Stimulated activated CD8-positive, alpha-beta memory T cell treated with anti-CD3 and anti-CD28 coated beads, Interleukin-12 subunit alpha, Interleukin-12 subunit beta, amount 100 ng/mL, for 1 hour (primary cell): ENCODE results near the gene CD14.
"Not testable (repeated sequence)": the region's sequence is repeated elsewhere in the genome, so short reads cannot be mapped to it uniquely, and the experiment has no call there.

Experiments
- DNase-seq: peaks from one replicate; pipeline ENCODE4 v3.0.0-alpha.2; 2020; ENCODE audit warnings: low read depth

CD14 gene

GRCh38 chr5:140633021-140633471 lies at the start of gene CD14:
CD14 (minus strand) TSS chr5:140633175; CDS start chr5:140633071, 104 bp downstream.
- no peak for DNase-seq

GRCh38 chr5:140678993-140679392 lies 46.0 kb upstream of the CD14 start:
- no peak for DNase-seq

DNA sequence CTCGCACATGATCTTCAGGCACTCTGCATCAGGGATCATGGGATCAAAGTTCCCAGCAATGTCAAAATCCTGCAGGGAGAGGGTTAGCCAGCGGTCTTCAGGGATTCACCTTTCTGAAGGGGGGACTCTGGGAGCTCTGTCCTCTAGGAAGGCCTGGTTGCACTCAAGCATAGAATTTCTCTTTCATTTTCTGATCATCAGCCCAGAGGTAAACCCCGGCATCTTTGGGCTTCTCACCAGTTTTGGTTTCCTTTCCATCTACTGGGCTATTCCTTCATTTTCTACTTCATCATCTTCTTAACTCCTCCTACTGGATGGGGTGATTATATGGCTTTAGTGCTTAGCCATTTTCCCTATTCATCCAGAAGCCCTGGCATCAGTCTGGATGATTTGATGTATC lies 45.0 kb upstream of the CD14 start:
- DNase-seq, result no peak

GRCh38 chr5:140674629-140675028 lies 41.7 kb upstream of the CD14 start:
- no peak for DNase-seq

- DNase-seq, result no peak
Measured at GRCh38 chr5:140674211-140674610, 41.2 kb upstream of the CD14 start.

GRCh38 chr5:140673187-140673976 lies 40.4 kb upstream of the CD14 start, which contains the start of gene DND1:
DND1 (minus strand) TSS chr5:140673576; CDS start chr5:140673542, 34 bp downstream.
- DNase-seq, result no peak

DNA sequence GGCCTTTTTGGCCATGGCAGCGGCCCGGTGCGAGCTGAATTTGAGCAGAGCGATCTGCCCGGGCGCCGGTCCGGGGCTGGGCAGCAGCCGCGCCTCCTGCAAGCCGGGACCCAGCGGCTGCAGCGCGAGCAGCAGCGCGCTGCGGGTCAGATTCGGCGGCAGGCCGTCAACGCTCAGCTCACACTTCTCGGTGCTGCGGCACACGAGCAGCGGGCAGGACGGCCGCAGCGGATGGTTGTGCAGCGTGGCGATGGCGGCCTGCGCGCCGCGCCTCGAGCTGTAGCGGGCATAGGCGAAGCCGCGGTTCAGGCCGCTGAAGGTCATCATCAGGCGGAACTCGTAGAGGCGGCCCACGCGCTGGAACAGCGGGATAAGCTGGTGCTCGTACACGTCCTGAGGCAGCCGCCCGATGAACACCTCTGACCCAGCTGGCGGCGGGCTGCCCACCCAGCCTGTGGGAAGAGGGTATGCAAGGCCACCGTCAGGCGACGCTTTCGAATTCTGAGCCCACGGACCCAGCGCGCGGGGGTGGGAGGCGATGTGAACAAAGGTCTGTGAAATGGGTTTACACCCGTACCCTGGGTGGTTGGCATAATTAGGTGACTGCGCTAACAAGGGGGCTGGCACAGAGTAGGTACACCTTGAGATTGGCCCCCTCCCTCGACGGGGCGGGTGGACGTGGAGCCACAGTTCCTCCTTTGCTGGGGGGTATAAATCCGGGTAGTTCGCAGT lies 39.6 kb upstream of the CD14 start:
- DNase-seq, result no peak

- no peak for DNase-seq
Measured at GRCh38 chr5:140671472-140672125, 38.6 kb upstream of the CD14 start.

DNA sequence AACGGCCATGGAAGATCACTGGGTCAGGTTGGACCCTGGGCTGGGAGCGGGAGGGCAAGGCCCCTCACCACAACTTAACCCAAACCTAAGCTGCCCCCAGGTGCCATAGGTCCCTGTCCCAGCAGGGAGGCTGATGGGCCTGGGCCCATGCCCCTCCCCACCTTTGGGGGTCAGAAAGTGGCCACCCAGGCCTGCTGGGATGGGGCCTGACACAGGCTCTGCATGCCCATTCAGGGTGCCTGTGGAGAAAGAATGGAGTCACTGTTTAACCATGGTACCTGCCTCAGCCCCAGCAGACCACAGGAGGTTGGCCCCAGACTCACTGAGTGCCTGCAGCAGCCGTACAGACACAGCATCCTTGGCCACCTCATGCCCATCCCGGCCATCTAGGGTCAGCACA lies 38.1 kb upstream of the CD14 start:
- not testable (repeated sequence) for DNase-seq

GRCh38 chr5:140664359-140665119 lies 31.6 kb upstream of the CD14 start, which contains the start of gene WDR55:
WDR55 (plus strand) TSS chr5:140664904; CDS start chr5:140664913, 9 bp downstream.
- peak; percentile 94 for DNase-seq

GRCh38 chr5:140664030-140664358 lies 31.0 kb upstream of the CD14 start:
- DNase-seq, result no peak

GRCh38 chr5:140660371-140660770 lies 27.4 kb upstream of the CD14 start:
- not testable (repeated sequence) for DNase-seq

- DNase-seq, result no peak
Measured at GRCh38 chr5:140658870-140659269, 25.9 kb upstream of the CD14 start.

DNA sequence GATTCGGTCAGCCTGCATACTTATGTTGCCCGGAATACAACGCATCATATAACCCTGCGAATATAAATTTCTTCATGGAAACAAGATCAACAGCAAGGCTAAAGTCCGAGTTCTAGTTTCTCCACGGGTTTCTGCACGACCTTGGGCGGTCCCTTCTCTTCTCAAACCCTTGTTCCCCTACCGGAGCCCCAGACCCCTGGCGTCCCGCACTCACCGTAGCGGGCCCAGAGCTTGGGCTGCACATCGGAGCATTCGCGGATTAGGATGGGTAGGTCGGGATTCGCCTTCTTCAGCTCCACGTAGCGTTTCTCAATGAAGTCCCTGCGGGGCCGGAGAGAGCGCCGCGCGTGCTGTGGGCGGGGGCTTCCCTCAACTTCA lies 14.1 kb upstream of the CD14 start:
- no peak for DNase-seq

DNA sequence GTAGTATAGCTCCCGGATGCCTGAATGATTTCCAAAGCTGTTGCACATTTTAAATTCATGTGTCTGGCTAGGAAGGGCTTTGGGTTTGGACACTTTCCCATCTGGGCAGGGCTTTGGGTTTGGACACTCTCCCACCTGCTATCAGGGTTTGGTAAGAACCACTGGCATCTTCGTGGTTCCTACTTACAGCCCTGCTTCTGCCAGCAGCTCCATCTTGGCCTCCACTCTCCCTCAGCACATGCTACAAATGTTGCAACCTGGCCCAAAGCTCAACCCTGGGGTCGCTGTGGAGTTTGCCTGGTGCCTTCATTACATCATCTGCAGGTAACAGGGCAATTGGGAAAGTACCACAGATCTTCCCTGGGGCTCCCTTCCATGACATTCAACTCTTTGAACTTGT lies 9.7 kb upstream of the CD14 start:
- DNase-seq, result no peak

- DNase-seq, result no peak
Measured at GRCh38 chr5:140641716-140642115, 8.7 kb upstream of the CD14 start.

GRCh38 chr5:140639148-140639981 lies 6.4 kb upstream of the CD14 start, which contains the start of gene TMCO6:
TMCO6 (plus strand) TSS chr5:140639451; CDS start chr5:140639528, 77 bp downstream.
- peak; percentile 96 for DNase-seq

GRCh38 chr5:140638898-140639147 lies 5.8 kb upstream of the CD14 start:
- DNase-seq, result not testable (repeated sequence)

- DNase-seq, result no peak
Measured at GRCh38 chr5:140637371-140638100, 4.6 kb upstream of the CD14 start.
